D721Med (cell line): Measurements from ENCODE around the gene VWA8.

Experiments used
- DNase-seq: peaks from one replicate; pipeline ENCODE4 v3.0.0; 2011; ENCODE audit warnings: low spot score; ENCODE audit not compliant: insufficient read length
- FAIRE-seq: peaks from 2 replicates; lab custom pipeline; 2011; peaks lifted over from hg19 to GRCh38; lab: Jason Lieb, UNC
- TF ChIP-seq, protein P1 (sequence below): IDR thresholded peaks from 2 replicates; pipeline ENCODE4 v1.5.1; 2012; ENCODE audit warnings: mild to moderate bottlenecking, control low read depth; ENCODE audit not compliant: insufficient read depth; ENCODE audit errors: missing control alignments

VWA8 gene

DNA sequence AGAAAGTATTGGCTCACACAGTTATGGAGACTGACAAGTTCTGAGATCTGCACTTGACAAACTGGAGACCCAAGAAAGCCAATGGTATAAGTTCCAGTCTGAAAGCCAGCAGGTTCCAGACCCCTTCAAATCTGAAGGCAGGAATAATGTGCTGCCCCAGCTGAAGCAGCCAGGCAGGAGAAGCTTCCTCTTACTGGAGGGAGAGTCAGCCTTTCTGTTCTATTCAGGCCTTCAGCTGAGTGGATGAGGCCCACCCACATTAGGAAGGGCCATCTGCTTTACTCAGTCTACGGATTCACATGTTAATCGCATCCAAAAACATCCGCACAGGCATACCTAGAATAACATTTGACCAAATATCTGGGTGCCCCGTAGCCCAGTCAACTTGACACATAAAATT lies 8.2 kb upstream of the VWA8 start:
- TF ChIP-seq, protein P1, sequence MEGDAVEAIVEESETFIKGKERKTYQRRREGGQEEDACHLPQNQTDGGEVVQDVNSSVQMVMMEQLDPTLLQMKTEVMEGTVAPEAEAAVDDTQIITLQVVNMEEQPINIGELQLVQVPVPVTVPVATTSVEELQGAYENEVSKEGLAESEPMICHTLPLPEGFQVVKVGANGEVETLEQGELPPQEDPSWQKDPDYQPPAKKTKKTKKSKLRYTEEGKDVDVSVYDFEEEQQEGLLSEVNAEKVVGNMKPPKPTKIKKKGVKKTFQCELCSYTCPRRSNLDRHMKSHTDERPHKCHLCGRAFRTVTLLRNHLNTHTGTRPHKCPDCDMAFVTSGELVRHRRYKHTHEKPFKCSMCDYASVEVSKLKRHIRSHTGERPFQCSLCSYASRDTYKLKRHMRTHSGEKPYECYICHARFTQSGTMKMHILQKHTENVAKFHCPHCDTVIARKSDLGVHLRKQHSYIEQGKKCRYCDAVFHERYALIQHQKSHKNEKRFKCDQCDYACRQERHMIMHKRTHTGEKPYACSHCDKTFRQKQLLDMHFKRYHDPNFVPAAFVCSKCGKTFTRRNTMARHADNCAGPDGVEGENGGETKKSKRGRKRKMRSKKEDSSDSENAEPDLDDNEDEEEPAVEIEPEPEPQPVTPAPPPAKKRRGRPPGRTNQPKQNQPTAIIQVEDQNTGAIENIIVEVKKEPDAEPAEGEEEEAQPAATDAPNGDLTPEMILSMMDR: no peak
- FAIRE-seq (no peak), DNase-seq (no peak)

DNA sequence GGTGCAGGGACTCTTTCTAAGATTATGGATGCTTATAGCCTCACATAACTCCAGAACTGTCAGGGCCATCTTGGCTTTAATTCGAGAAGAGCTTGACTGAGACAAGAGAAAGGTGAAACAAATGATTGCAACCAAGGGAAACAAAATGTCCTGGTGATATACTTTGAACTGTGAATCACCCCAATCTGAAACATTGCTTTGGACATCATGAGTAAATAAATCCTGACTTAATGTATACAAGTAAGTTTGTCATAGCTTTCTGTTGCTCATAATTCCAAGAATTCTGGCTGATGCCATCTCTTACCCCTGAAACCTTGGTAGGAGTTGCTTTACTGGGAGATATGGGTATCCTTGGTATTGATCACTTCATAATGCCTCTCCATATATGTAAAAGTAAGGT lies 5.8 kb upstream of the VWA8 start:
- DNase-seq (no peak), FAIRE-seq (no peak)
- TF ChIP-seq, protein P1: no peak

- TF ChIP-seq, protein P1: no peak
- no peak for DNase-seq
- FAIRE-seq: no peak
Observed at GRCh38 chr13:41962994-41963393, 2.1 kb upstream of the VWA8 start.

GRCh38 chr13:41961466-41961760 lies 504 bp upstream of the VWA8 start:
- TF ChIP-seq, protein P1: no peak
- DNase-seq (no peak), FAIRE-seq (no peak)

DNA sequence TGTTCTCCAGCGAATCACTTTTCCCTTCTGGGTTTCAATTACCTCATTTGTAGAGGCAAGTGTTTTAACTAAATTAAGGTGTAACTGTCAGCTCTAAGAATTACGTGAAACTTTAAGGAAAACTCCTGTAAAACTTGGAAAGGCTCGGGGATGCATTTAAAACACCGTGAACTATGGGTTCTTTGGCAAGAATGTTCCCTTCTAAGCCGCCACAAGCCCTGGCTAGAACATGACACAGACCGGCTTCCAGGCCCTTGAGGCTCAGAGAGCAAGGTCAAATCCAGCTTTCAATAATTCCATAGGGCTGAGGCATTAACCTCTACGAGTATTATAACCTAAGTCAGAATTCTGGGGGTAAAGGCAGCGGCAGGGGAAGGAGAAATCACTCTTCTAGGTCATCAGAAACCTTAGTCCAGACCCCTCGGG lies 685 bp downstream of the VWA8 start:
- DNase-seq (no peak), FAIRE-seq (no peak)
- TF ChIP-seq, protein P1: no peak

- DNase-seq: no peak
- TF ChIP-seq, protein P1: no peak
- FAIRE-seq: no peak
Observed at GRCh38 chr13:41956272-41956671, 4.6 kb downstream of the VWA8 start.

GRCh38 chr13:41955605-41956004 lies 5.3 kb downstream of the VWA8 start:
- TF ChIP-seq, protein P1: no peak
- DNase-seq (no peak), FAIRE-seq (no peak)
